SU-DHL-6 (cell line): ENCODE data around the gene LFNG.

Experiments used
- EZH2phosphoT487 ChIP-seq: fragments of 200-600 bp; sonication (generic), shearing (Covaris generic); conservative IDR thresholded peaks from 2 replicates; pipeline ENCODE4 v1.6.1; 2018; ENCODE audit warnings: mild to moderate bottlenecking, antibody characterized with exemption, low read length, moderate library complexity, mixed read lengths
- TF ChIP-seq, protein P1 (sequence below): fragments of 200-600 bp; sonication (generic); IDR thresholded peaks from one replicate; pipeline ENCODE4 v1.5.1; 2017; ENCODE audit warnings: antibody characterized with exemption, mild to moderate bottlenecking, low read length, moderate library complexity; ENCODE audit not compliant: insufficient read depth, poor library complexity, severe bottlenecking

DNA sequence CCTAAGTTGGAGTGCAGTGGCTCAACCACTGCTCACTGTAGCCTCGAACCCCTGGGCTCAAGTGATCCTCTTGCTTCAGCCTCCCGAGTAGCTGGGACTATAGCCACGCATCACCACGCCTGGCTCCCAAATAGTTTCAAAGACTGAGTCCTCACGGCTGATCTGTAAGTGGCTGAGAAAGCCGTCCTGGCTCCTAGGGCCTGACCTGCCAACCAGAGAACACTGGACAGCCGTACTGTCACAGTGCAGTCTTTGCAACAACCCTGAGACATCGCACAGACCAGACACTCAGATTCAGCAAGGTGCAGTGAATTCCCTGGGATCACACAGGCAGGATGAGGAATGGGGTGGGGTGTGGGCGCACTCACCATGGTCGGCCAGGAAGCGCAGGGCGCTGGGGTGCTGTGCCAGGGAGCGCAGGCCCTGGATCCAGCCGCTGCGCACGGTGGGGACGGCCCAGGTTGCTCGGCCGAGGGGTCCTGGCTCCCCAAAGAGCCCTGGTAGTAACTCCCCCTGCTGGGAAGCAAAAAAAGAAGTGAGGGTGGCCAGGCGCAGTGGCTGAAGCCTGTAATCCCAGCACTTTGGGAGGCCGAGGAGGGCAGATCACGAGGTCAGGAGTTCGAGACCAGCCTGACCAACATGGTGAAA lies 25.1 kb downstream of the LFNG start:
- TF ChIP-seq, protein P1, sequence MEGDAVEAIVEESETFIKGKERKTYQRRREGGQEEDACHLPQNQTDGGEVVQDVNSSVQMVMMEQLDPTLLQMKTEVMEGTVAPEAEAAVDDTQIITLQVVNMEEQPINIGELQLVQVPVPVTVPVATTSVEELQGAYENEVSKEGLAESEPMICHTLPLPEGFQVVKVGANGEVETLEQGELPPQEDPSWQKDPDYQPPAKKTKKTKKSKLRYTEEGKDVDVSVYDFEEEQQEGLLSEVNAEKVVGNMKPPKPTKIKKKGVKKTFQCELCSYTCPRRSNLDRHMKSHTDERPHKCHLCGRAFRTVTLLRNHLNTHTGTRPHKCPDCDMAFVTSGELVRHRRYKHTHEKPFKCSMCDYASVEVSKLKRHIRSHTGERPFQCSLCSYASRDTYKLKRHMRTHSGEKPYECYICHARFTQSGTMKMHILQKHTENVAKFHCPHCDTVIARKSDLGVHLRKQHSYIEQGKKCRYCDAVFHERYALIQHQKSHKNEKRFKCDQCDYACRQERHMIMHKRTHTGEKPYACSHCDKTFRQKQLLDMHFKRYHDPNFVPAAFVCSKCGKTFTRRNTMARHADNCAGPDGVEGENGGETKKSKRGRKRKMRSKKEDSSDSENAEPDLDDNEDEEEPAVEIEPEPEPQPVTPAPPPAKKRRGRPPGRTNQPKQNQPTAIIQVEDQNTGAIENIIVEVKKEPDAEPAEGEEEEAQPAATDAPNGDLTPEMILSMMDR: no peak
- TF ChIP-seq EZH2phosphoT487: no peak
